ENCODE measurements around the gene SSTR5. TPM values are rescaled to one million over a fixed set of nuclear protein-coding genes. Genes with fewer than 3 reads are reported as not detected.

The SSTR5 gene
- total RNA-seq, 4 donors from 2014 or later = not detected

GRCh38 chr16:1040346-1040745 is 32.2 kb upstream of the SSTR5 start:
- Histone ChIP-seq H3K9me3 (no peaks in the 10 kb centered on the region), H3K36me3 (no peaks in the 10 kb centered on the region), H3K27me3 (peaks cover 0 to 87% (median 5%) of the 10 kb centered on the region in 4 donors), H3K4me3 (no peak overlapping the region), H3K27ac (no peak overlapping the region), H3K4me1 (peaks cover 0 to 16% (median 0%) of the 10 kb centered on the region in 3 donors)
- TF ChIP-seq POLR2A (IDR thresholded peaks at IDR 0.05) = no peak
- no peak for TF ChIP-seq CTCF (IDR thresholded peaks at IDR 0.05)
- no CpG with 5 or more reads among the region's 29 CpGs for WGBS, 2 donors
- no peak for DNase-seq
- intact Hi-C loops (cut with DNase I) = no loop called here

DNA sequence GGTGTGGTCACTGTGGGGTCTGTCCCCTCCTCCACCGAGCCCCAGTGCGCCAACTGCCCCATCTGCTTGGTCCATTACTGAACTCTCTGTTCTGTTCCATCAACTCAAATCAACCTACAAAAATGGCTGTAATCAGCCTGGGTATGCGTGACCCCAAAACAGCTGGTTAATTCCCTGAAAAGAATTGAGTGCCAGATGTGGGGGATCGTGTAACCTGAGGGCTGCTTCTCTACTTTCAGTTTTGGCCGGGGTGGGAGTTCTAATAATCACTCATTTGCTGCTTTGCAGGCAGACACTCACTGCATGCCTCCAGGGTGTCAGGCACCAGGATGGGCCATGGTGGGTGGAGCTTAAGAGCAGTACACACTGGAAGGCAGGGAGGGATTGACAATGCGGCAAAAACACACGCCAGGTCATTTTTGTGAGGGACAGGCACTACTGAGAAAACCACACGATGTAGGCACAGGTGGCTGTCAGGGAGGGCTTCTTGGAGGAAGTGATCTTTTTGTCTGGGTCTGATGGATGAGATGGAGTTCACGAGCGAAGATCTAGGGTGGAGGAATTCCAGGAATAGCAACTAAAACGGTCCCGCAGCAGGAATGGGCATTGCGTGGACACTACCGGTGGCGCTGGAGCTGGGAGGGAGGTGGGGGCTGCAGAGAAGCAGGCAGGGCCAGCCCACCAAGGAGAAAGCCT is 30.4 kb upstream of the SSTR5 start:
- H3K4me3 ChIP-seq = no peak overlapping the region
- no peak overlapping the region for H3K27ac ChIP-seq
- intact Hi-C loops (cut with DNase I) = no loop called here
- H3K9me3 ChIP-seq = no peaks in the 10 kb centered on the region
- H3K27me3 ChIP-seq = peaks cover 3 to 87% (median 6%) of the 10 kb centered on the region in 4 donors
- no peak for DNase-seq
- WGBS, 2 donors = 84 to 90% methylated on average over 12 to 14 of the region's 15 CpGs
- H3K36me3 ChIP-seq = no peaks in the 10 kb centered on the region
- H3K4me1 ChIP-seq = peaks cover 0 to 6% (median 0%) of the 10 kb centered on the region in 3 donors
- TF ChIP-seq POLR2A (IDR thresholded peaks at IDR 0.05) (no peak), CTCF (IDR thresholded peaks at IDR 0.05) (no peak)

DNA sequence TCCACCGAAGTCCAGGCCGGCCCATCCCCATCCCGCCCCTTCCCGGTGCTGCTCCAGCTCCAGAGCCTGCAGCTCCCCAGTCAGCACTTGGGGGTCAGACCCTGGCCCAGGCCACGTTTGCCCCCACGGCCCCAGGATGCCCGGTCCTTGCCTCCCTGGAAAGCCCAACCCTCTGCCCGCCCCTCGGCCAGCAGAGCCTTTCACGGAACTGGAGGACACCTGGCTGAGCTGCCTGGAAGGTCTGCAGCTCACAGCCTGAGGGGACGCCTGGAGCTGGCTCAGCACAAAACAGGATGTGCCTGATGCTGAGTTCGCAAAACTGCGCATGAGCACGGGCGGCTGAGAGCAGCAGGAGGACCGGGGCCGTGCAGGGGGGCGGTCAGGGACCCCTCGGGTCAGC is 29.7 kb upstream of the SSTR5 start:
- H3K27ac ChIP-seq = no peak overlapping the region
- H3K27me3 ChIP-seq = peaks cover 3 to 87% (median 6%) of the 10 kb centered on the region in 4 donors
- H3K36me3 ChIP-seq = no peaks in the 10 kb centered on the region
- H3K4me3 ChIP-seq = no peak overlapping the region
- TF ChIP-seq CTCF (IDR thresholded peaks at IDR 0.05) (no peak), POLR2A (IDR thresholded peaks at IDR 0.05) (no peak)
- intact Hi-C loops (cut with DNase I) = no loop called here
- WGBS, 2 donors = 60% methylated on average over 1 of the region's 19 CpGs; no CpG with 5 or more reads in 1 of the 2 donors
- no peaks in the 10 kb centered on the region for H3K4me1 ChIP-seq
- DNase-seq = no peak
- H3K9me3 ChIP-seq = no peaks in the 10 kb centered on the region

DNA sequence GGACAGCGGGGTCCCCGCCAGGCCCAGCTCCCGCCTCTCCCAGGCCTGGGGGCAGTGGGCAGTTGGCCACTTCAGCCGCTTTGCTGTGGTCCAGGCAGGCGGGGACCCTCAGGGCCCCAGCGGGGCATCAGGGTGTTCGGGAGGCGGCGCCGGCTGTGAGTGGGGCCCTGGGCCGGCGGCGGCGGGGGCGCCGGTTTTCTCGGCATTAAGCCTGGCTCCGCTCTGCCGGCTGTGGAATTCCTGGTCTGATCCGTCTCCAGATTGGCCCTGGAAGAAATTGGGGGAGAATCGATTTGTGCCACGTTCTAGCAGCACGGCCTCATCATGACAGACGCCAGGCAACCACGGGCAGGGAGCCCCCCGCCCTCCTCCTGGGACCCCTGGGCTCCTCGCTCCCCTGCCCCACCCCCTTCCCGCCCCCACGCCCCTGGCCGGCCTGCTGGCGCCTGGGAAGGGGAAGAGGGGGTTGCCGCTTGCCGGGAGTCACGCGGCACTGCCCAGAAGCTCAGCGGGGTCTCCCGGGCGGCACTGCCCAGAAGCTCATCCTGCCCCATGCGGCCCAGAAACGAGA is 28.6 kb upstream of the SSTR5 start:
- intact Hi-C loops (cut with DNase I) = no loop called here
- Histone ChIP-seq H3K4me3 (no peak overlapping the region), H3K27me3 (peaks cover 3 to 87% (median 6%) of the 10 kb centered on the region in 4 donors), H3K9me3 (no peaks in the 10 kb centered on the region), H3K27ac (no peak overlapping the region), H3K36me3 (no peaks in the 10 kb centered on the region), H3K4me1 (peaks cover 0 to 7% (median 0%) of the 10 kb centered on the region in 3 donors)
- 0 to 10% methylated on average over 2 of the region's 40 CpGs for WGBS, 2 donors
- no peak for DNase-seq
- no peak for TF ChIP-seq CTCF (IDR thresholded peaks at IDR 0.05)
- no peak for TF ChIP-seq POLR2A (IDR thresholded peaks at IDR 0.05)

- peaks cover 0 to 7% (median 0%) of the 10 kb centered on the region in 3 donors for H3K4me1 ChIP-seq
- H3K27ac ChIP-seq = no peak overlapping the region
- peaks cover 3 to 87% (median 6%) of the 10 kb centered on the region in 4 donors for H3K27me3 ChIP-seq
- H3K4me3 ChIP-seq = no peak overlapping the region
- DNase-seq = no peak
- TF ChIP-seq CTCF (IDR thresholded peaks at IDR 0.05) (no peak), POLR2A (IDR thresholded peaks at IDR 0.05) (no peak)
- no CpG with 5 or more reads among the region's 43 CpGs for WGBS, 2 donors
- intact Hi-C loops (cut with DNase I) = no loop called here
- no peaks in the 10 kb centered on the region for H3K36me3 ChIP-seq
- no peaks in the 10 kb centered on the region for H3K9me3 ChIP-seq
Observed at GRCh38 chr16:1044460-1045309, 27.9 kb upstream of the SSTR5 start.
